ENCODE measurements around the gene PID1. TPM values are rescaled to one million over a fixed set of nuclear protein-coding genes. Genes with fewer than 3 reads are reported as not detected.

The PID1 gene
- polyA plus RNA-seq, 1 of the 3 experiments (the other 2 are of a cell fraction), result 0.16 TPM

DNA sequence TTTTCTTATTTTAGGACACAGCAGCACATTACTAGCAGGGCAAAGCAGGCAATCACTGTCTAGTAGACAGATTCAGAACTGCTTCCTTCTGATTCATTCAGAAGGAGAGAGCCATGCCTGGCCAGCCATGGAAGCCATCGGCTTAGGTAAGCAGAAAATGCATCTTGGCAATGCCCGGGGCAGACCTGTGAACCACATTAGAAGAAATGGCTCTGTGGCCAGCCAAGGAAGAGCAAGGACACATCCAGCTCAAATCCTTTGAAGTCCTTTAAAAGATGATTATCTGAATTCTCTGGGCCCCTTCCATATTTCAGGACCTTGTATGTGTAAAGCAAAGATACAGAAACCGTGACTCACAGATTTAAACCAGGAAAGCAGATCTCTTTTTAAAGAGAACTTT, 227.4 kb downstream of the PID1 start:
- H2AFZ ChIP-seq (ENCODE audit: low read depth), result no peak overlapping the region

DNA sequence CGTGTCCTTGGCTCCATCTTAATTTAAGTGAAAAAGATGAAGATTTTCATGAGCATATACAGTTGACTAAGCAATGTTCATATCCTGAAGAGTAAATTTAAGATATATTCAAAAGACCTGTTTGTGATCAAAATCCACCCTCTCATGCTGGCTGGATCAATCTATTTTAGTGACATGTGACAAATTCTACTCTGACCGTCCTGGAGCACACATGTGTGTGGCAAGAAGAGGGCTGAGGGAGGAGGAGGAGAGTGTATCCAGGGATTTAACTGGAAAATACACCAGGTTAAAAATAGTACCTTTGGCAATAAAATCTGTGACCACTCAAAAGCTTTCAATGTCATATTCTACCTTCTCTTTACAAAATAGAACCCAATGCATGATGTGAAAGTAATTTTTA, 228.7 kb downstream of the PID1 start:
- CTCF ChIA-PET, result no interaction called here
- WGBS (ENCODE audit: low lambda C conversion rate), result 15% methylated on average over 2 of the region's 2 CpGs

More for the DNA sequence above, 227.4 kb downstream of the PID1 start:
- Histone ChIP-seq H3K9me3 (no peaks in the 10 kb centered on the region), H3K4me3 (ENCODE audit: low read depth in 2 of 2, low read length in 1 of 2) (no peak overlapping the region), H3K4me2 (no peak overlapping the region), H3K9me2 (no peaks in the 10 kb centered on the region), H3F3A (replicated peaks; ENCODE audit: insufficient read depth) (no peaks in the 10 kb centered on the region), H4K20me1 (ENCODE audit: insufficient read depth) (no peaks in the 10 kb centered on the region), H3K4me1 (ENCODE audit: control insufficient read depth in 1 of 2, insufficient read depth in 2 of 2, low read depth in 1 of 2, low read length in 1 of 2) (peaks cover 0 to 3% of the 10 kb centered on the region in 2 experiments; a peak in 1 of 4 replicates), H3K27ac (ENCODE audit: low read depth in 2 of 2, low read length in 1 of 2) (no peak overlapping the region), H3K27me3 (ENCODE audit: insufficient read depth) (no peaks in the 10 kb centered on the region), H3K79me2 (ENCODE audit: insufficient read depth) (no peaks in the 10 kb centered on the region), H3K36me3 (replicated peaks in 1 of 2; ENCODE audit: control insufficient read depth in 1 of 2, insufficient read depth in 2 of 2, low read length in 1 of 2) (no peaks in the 10 kb centered on the region), H3K9ac (no peak overlapping the region)
- TF ChIP-seq MEF2A (IDR thresholded peaks at IDR 0.05; ENCODE audit: borderline replicate concordance, low read depth) (no peak), RXRA (IDR thresholded peaks at IDR 0.05; ENCODE audit: borderline replicate concordance, low read depth) (no peak), TCF12 (IDR thresholded peaks at IDR 0.05) (no peak), SMC3 (IDR thresholded peaks at IDR 0.05; ENCODE audit: low read depth, low read length) (no peak), GABPA (IDR thresholded peaks at IDR 0.05; ENCODE audit: low read depth) (no peak), MXI1 (IDR thresholded peaks at IDR 0.05; ENCODE audit: low read depth, low read length) (no peak), EZH2phosphoT487 (IDR thresholded peaks at IDR 0.05; ENCODE audit: borderline replicate concordance, low read depth) (no peak), NRF1 (IDR thresholded peaks at IDR 0.05; ENCODE audit: low read depth, low read length) (no peak), POLR2AphosphoS5 (IDR thresholded peaks at IDR 0.05; ENCODE audit: low read depth, low read length) (no peak), NFIC (IDR thresholded peaks at IDR 0.05; ENCODE audit: borderline replicate concordance) (no peak), CHD2 (IDR thresholded peaks at IDR 0.05; ENCODE audit: low read length, partially characterized antibody) (no peak)
- TF ChIP-seq, protein P1, sequence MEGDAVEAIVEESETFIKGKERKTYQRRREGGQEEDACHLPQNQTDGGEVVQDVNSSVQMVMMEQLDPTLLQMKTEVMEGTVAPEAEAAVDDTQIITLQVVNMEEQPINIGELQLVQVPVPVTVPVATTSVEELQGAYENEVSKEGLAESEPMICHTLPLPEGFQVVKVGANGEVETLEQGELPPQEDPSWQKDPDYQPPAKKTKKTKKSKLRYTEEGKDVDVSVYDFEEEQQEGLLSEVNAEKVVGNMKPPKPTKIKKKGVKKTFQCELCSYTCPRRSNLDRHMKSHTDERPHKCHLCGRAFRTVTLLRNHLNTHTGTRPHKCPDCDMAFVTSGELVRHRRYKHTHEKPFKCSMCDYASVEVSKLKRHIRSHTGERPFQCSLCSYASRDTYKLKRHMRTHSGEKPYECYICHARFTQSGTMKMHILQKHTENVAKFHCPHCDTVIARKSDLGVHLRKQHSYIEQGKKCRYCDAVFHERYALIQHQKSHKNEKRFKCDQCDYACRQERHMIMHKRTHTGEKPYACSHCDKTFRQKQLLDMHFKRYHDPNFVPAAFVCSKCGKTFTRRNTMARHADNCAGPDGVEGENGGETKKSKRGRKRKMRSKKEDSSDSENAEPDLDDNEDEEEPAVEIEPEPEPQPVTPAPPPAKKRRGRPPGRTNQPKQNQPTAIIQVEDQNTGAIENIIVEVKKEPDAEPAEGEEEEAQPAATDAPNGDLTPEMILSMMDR (IDR thresholded peaks at IDR 0.05), result no peak
- TF ChIP-seq, protein P2, sequence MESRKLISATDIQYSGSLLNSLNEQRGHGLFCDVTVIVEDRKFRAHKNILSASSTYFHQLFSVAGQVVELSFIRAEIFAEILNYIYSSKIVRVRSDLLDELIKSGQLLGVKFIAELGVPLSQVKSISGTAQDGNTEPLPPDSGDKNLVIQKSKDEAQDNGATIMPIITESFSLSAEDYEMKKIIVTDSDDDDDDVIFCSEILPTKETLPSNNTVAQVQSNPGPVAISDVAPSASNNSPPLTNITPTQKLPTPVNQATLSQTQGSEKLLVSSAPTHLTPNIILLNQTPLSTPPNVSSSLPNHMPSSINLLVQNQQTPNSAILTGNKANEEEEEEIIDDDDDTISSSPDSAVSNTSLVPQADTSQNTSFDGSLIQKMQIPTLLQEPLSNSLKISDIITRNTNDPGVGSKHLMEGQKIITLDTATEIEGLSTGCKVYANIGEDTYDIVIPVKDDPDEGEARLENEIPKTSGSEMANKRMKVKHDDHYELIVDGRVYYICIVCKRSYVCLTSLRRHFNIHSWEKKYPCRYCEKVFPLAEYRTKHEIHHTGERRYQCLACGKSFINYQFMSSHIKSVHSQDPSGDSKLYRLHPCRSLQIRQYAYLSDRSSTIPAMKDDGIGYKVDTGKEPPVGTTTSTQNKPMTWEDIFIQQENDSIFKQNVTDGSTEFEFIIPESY (IDR thresholded peaks at IDR 0.05; ENCODE audit: borderline replicate concordance, low read depth), result no peak
- TF ChIP-seq, protein P3, sequence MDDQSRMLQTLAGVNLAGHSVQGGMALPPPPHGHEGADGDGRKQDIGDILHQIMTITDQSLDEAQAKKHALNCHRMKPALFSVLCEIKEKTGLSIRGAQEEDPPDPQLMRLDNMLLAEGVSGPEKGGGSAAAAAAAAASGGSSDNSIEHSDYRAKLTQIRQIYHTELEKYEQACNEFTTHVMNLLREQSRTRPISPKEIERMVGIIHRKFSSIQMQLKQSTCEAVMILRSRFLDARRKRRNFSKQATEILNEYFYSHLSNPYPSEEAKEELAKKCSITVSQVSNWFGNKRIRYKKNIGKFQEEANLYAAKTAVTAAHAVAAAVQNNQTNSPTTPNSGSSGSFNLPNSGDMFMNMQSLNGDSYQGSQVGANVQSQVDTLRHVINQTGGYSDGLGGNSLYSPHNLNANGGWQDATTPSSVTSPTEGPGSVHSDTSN (IDR thresholded peaks at IDR 0.05), result no peak
- no peak for DNase-seq
- CTCF ChIA-PET, result interaction anchor here (0.9 kb wide), 1 partner anchor 18 kb away, joined by 3 read pairs; no protein-coding TSS in a partner anchor
- POLR2A ChIA-PET, result no interaction called here
- 19% methylated on average over 3 of the region's 3 CpGs for WGBS (ENCODE audit: low lambda C conversion rate)

More for the DNA sequence above, 228.7 kb downstream of the PID1 start:
- POLR2A ChIA-PET, result no interaction called here
- H3K9me3 ChIP-seq, result no peaks in the 10 kb centered on the region
- H2AFZ ChIP-seq (ENCODE audit: low read depth), result no peak overlapping the region
- no peak overlapping the region for H3K27ac ChIP-seq (ENCODE audit: low read depth in 2 of 2, low read length in 1 of 2)
- H3K4me1 ChIP-seq (ENCODE audit: control insufficient read depth in 1 of 2, insufficient read depth in 2 of 2, low read depth in 1 of 2, low read length in 1 of 2), result peaks cover 0 to 3% of the 10 kb centered on the region in 2 experiments; a peak in 1 of 4 replicates
- H3K36me3 ChIP-seq (replicated peaks in 1 of 2; ENCODE audit: control insufficient read depth in 1 of 2, insufficient read depth in 2 of 2, low read length in 1 of 2), result no peaks in the 10 kb centered on the region
- no peaks in the 10 kb centered on the region for H3K27me3 ChIP-seq (ENCODE audit: insufficient read depth)
- no peaks in the 10 kb centered on the region for H3K9me2 ChIP-seq
- H3K4me2 ChIP-seq, result no peak overlapping the region
- H4K20me1 ChIP-seq (ENCODE audit: insufficient read depth), result no peaks in the 10 kb centered on the region
- H3K9ac ChIP-seq, result no peak overlapping the region
- no peaks in the 10 kb centered on the region for H3F3A ChIP-seq (replicated peaks; ENCODE audit: insufficient read depth)
- no peak for TF ChIP-seq POLR2AphosphoS5 (IDR thresholded peaks at IDR 0.05; ENCODE audit: low read depth, low read length)
- TF ChIP-seq, protein P3 (IDR thresholded peaks at IDR 0.05), result no peak
- TF ChIP-seq ELF1 (IDR thresholded peaks at IDR 0.05), result no peak
- TF ChIP-seq TEAD4 (IDR thresholded peaks at IDR 0.05; ENCODE audit: borderline replicate concordance, insufficient read depth), result no peak
- no peak for TF ChIP-seq JUND (IDR thresholded peaks at IDR 0.05)
- TF ChIP-seq GABPA (IDR thresholded peaks at IDR 0.05; ENCODE audit: low read depth), result no peak
- TF ChIP-seq RXRA (IDR thresholded peaks at IDR 0.05; ENCODE audit: borderline replicate concordance, low read depth), result no peak
- TF ChIP-seq GATA2 (CRISPR knock-in tag; IDR thresholded peaks at IDR 0.05), result no peak
- TF ChIP-seq TAF1 (IDR thresholded peaks at IDR 0.05; ENCODE audit: borderline replicate concordance, low read depth, low read length), result no peak
- TF ChIP-seq RAD21 (IDR thresholded peaks at IDR 0.05; ENCODE audit: low read length), result no peak
- no peak for TF ChIP-seq TCF12 (IDR thresholded peaks at IDR 0.05)
- TF ChIP-seq, protein P4, sequence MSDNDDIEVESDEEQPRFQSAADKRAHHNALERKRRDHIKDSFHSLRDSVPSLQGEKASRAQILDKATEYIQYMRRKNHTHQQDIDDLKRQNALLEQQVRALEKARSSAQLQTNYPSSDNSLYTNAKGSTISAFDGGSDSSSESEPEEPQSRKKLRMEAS (IDR thresholded peaks at IDR 0.05; ENCODE audit: low read depth), result no peak
- no peak for DNase-seq
- no peak overlapping the region for H3K4me3 ChIP-seq (ENCODE audit: low read depth in 2 of 2, low read length in 1 of 2)
- H3K79me2 ChIP-seq (ENCODE audit: insufficient read depth), result no peaks in the 10 kb centered on the region
